Measurements from ENCODE around the gene SSR3.

DNA sequence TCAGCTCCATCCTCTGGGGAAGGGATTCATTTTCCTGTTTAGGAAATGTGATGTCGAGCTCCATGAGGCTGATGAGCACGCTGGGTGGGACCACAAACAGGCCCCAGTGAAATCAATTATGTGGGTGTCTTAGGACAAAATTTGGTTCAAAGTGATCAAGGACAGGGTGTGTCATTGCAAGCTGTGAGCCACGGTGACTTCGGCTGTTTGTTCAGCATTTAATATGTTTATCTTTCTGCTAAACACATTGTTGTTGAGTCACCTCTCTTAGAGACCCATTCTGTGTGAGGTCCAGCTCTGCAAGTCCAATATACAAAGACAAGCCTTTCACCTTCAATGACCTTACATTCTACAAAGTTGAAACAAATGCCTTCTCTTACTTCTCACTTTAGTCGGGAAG, 41.3 kb downstream of the SSR3 start:
- TF ChIP-seq, protein P1, sequence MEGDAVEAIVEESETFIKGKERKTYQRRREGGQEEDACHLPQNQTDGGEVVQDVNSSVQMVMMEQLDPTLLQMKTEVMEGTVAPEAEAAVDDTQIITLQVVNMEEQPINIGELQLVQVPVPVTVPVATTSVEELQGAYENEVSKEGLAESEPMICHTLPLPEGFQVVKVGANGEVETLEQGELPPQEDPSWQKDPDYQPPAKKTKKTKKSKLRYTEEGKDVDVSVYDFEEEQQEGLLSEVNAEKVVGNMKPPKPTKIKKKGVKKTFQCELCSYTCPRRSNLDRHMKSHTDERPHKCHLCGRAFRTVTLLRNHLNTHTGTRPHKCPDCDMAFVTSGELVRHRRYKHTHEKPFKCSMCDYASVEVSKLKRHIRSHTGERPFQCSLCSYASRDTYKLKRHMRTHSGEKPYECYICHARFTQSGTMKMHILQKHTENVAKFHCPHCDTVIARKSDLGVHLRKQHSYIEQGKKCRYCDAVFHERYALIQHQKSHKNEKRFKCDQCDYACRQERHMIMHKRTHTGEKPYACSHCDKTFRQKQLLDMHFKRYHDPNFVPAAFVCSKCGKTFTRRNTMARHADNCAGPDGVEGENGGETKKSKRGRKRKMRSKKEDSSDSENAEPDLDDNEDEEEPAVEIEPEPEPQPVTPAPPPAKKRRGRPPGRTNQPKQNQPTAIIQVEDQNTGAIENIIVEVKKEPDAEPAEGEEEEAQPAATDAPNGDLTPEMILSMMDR (IDR thresholded peaks at IDR 0.05; ENCODE audit: insufficient read depth, low read depth, low read length), result no peak
- TF ChIP-seq EZH2 (IDR thresholded peaks at IDR 0.05; ENCODE audit: insufficient read depth, low read length), result no peak

Data from astrocyte (in vitro differentiated cells and primary cell).